ENCODE data around the gene RAB25. TPM values are rescaled to one million over a fixed set of nuclear protein-coding genes. Genes with fewer than 3 reads are reported as not detected.
A peak's percentile ranks its signal among the peaks of the same experiment; 100 is the strongest.

The RAB25 gene
- total and polyA plus RNA-seq, 4 donors = 62.7 to 156 (median 87.2) TPM

- no peaks in the 10 kb centered on the region for H3K9me3 ChIP-seq (ENCODE audit: control insufficient read depth in 4 of 4, insufficient read depth in 3 of 4, low read length in 3 of 4)
- peak overlapping the region; percentile 16 to 32 for H3K9ac ChIP-seq (ENCODE audit: insufficient read depth in 1 of 2, low read length in 2 of 2)
- no peak overlapping the region for H3K4me3 ChIP-seq
- peaks cover 0 to 3% (median 0%) of the 10 kb centered on the region in 4 donors for H3K36me3 ChIP-seq (ENCODE audit: control insufficient read depth in 4 of 4, insufficient read depth in 4 of 4, low read length in 4 of 4)
- no peak for TF ChIP-seq CTCF (IDR thresholded peaks at IDR 0.05; ENCODE audit: control extremely low read depth, extremely low read depth)
- H3K4me1 ChIP-seq (ENCODE audit: control insufficient read depth in 5 of 5, insufficient read depth in 5 of 5, low read length in 5 of 5) = peaks cover 0 to 29% (median 12%) of the 10 kb centered on the region in 5 donors
- DNase-seq (no peak), ATAC-seq (ENCODE audit: insufficient read depth, low FRiP score) (no peak)
- no peak overlapping the region for H3K27ac ChIP-seq (ENCODE audit: low read depth in 1 of 2, low read length in 1 of 2)
- no peaks in the 10 kb centered on the region for H3K27me3 ChIP-seq (ENCODE audit: control insufficient read depth in 3 of 3, insufficient read depth in 3 of 3, low read length in 2 of 3)
- WGBS, 2 donors = 63 to 73% methylated on average over 7 of the region's 7 CpGs
Observed at GRCh38 chr1:156083800-156084790, 23.1 kb downstream of the RAB25 start.

GRCh38 chr1:156086256-156086662 is 25.3 kb downstream of the RAB25 start:
- H3K9ac ChIP-seq (ENCODE audit: insufficient read depth in 1 of 2, low read length in 2 of 2) = no peak overlapping the region
- H3K36me3 ChIP-seq (ENCODE audit: control insufficient read depth in 4 of 4, insufficient read depth in 4 of 4, low read length in 4 of 4) = peaks cover 0 to 2% (median 0%) of the 10 kb centered on the region in 4 donors
- no peaks in the 10 kb centered on the region for H3K27me3 ChIP-seq (ENCODE audit: control insufficient read depth in 3 of 3, insufficient read depth in 3 of 3, low read length in 2 of 3)
- DNase-seq (peak; percentile 56 to 69 (median 59)), ATAC-seq (ENCODE audit: insufficient read depth, low FRiP score) (no peak)
- H3K4me1 ChIP-seq (ENCODE audit: control insufficient read depth in 5 of 5, insufficient read depth in 5 of 5, low read length in 5 of 5) = peaks cover 0 to 19% (median 5%) of the 10 kb centered on the region in 5 donors
- TF ChIP-seq CTCF (IDR thresholded peaks at IDR 0.05; ENCODE audit: control extremely low read depth, extremely low read depth) = no peak
- H3K27ac ChIP-seq (ENCODE audit: low read depth in 1 of 2, low read length in 1 of 2) = no peak overlapping the region
- 34 to 64% methylated on average over 1 of the region's 1 CpG for WGBS, 2 donors
- no peaks in the 10 kb centered on the region for H3K9me3 ChIP-seq (ENCODE audit: control insufficient read depth in 4 of 4, insufficient read depth in 3 of 4, low read length in 3 of 4)
- H3K4me3 ChIP-seq = no peak overlapping the region

GRCh38 chr1:156089704-156090103 is 28.7 kb downstream of the RAB25 start:
- H3K9me3 ChIP-seq (ENCODE audit: control insufficient read depth in 4 of 4, insufficient read depth in 3 of 4, low read length in 3 of 4) = no peaks in the 10 kb centered on the region
- no peaks in the 10 kb centered on the region for H3K27me3 ChIP-seq (ENCODE audit: control insufficient read depth in 3 of 3, insufficient read depth in 3 of 3, low read length in 2 of 3)
- DNase-seq = no peak
- no peak overlapping the region for H3K27ac ChIP-seq (ENCODE audit: low read depth in 1 of 2, low read length in 1 of 2)
- H3K4me1 ChIP-seq (ENCODE audit: control insufficient read depth in 5 of 5, insufficient read depth in 5 of 5, low read length in 5 of 5) = peaks cover 0 to 7% (median 4%) of the 10 kb centered on the region in 5 donors
- 55 to 73% methylated on average over 6 of the region's 6 CpGs for WGBS, 2 donors
- no peak overlapping the region for H3K9ac ChIP-seq (ENCODE audit: insufficient read depth in 1 of 2, low read length in 2 of 2)
- peaks cover 0 to 10% (median 0%) of the 10 kb centered on the region in 4 donors for H3K36me3 ChIP-seq (ENCODE audit: control insufficient read depth in 4 of 4, insufficient read depth in 4 of 4, low read length in 4 of 4)
- TF ChIP-seq CTCF (IDR thresholded peaks at IDR 0.05; ENCODE audit: control extremely low read depth, extremely low read depth) = no peak
- ATAC-seq (ENCODE audit: insufficient read depth, low FRiP score) = no peak
- H3K4me3 ChIP-seq = no peak overlapping the region
